Measurements from ENCODE around the gene POLN.

- TF ChIP-seq TCF4 (CRISPR knock-in tag; IDR thresholded peaks at IDR 0.05; ENCODE audit: borderline replicate concordance): no peak
- TF ChIP-seq ZFP30 (CRISPR knock-in tag; IDR thresholded peaks at IDR 0.05): no peak
These were observed 41.3 kb upstream of the POLN start for GRCh38 chr4:2283199-2283711.

Data from SK-N-SH treated with all-trans-retinoic acid at 6 μM for 48 hours (cell line).